H9 (cell line): ENCODE data around the gene CST3. TPM values are rescaled to one million over a fixed set of nuclear protein-coding genes. Genes with fewer than 3 reads are reported as not detected.

Experiments used
- DNase-seq: peaks from one replicate; pipeline ENCODE4 v3.0.0-alpha.2; 2017
- H2AFZ ChIP-seq: one replicate; pipeline ENCODE4 v1.6.1; 2013; ENCODE audit warnings: mild to moderate bottlenecking, low read length, control low read depth, moderate library complexity
- H2AK5ac ChIP-seq: 2 replicates; pipeline ENCODE4 v1.6.1; 2013; ENCODE audit warnings: low read length, control low read depth, mixed read lengths; ENCODE audit not compliant: insufficient read length
- H2BK120ac ChIP-seq: one replicate; pipeline ENCODE4 v1.6.1; 2013; ENCODE audit warnings: low read depth, mild to moderate bottlenecking, low read length, control low read depth, inconsistent platforms; ENCODE audit not compliant: poor library complexity, severe bottlenecking
- H2BK12ac ChIP-seq: 2 replicates; pipeline ENCODE4 v1.6.1; 2013; ENCODE audit warnings: low read length, control low read depth, mixed read lengths, low read depth; ENCODE audit not compliant: insufficient read length
- H2BK15ac ChIP-seq: 2 replicates; pipeline ENCODE4 v1.6.1; 2013; ENCODE audit warnings: low read depth, low read length, control low read depth
- H2BK20ac ChIP-seq: one replicate; pipeline ENCODE4 v1.6.1; 2013; ENCODE audit warnings: low read depth, mild to moderate bottlenecking, low read length, control low read depth, inconsistent platforms; ENCODE audit not compliant: poor library complexity, severe bottlenecking
- H2BK5ac ChIP-seq: 2 replicates; pipeline ENCODE4 v1.6.1; 2013; ENCODE audit warnings: low read length, control low read depth, mixed read lengths; ENCODE audit not compliant: insufficient read length
- H3K14ac ChIP-seq: 2 replicates; pipeline ENCODE4 v1.6.1; 2013; ENCODE audit warnings: low read length, control low read depth; ENCODE audit not compliant: insufficient read depth
- H3K18ac ChIP-seq: 2 replicates; pipeline ENCODE4 v1.6.1; 2013; ENCODE audit warnings: low read depth, mild to moderate bottlenecking, mixed read lengths, low read length, control low read depth; ENCODE audit not compliant: insufficient read length
- H3K23ac ChIP-seq: 2 replicates; pipeline ENCODE4 v1.6.1; 2013; ENCODE audit warnings: low read length, control low read depth, mixed read lengths, low read depth; ENCODE audit not compliant: insufficient read length
- H3K23me2 ChIP-seq: 2 replicates; pipeline ENCODE4 v1.6.1; 2013; ENCODE audit warnings: low read depth, mild to moderate bottlenecking, mixed read lengths, low read length, control low read depth; ENCODE audit not compliant: insufficient read length, poor library complexity, severe bottlenecking
- H3K27ac ChIP-seq: 2 replicates; pipeline ENCODE4 v1.5.1; 2013; ENCODE audit warnings: low read length, control low read depth, mixed read lengths, low read depth; ENCODE audit not compliant: insufficient read length
- H3K27me3 ChIP-seq: 2 replicates; pipeline ENCODE4 v1.6.1; 2013; ENCODE audit warnings: low read length, control low read depth, inconsistent platforms; ENCODE audit not compliant: insufficient read depth
- H3K4ac ChIP-seq: 2 replicates; pipeline ENCODE4 v1.6.1; 2013; ENCODE audit warnings: low read depth, mild to moderate bottlenecking, control low read depth, inconsistent platforms, low read length, moderate library complexity
- H3K4me1 ChIP-seq: 2 replicates; pipeline ENCODE4 v1.6.1; 2013; ENCODE audit warnings: low read length, control low read depth, inconsistent platforms; ENCODE audit not compliant: insufficient read depth
- H3K4me2 ChIP-seq: 2 replicates; pipeline ENCODE4 v1.6.1; 2013; ENCODE audit warnings: low read length, control low read depth, mixed read lengths; ENCODE audit not compliant: insufficient read length, insufficient read depth
- H3K56ac ChIP-seq: 2 replicates; pipeline ENCODE4 v1.6.1; 2013; ENCODE audit warnings: low read depth, mild to moderate bottlenecking, mixed read lengths, low read length, control low read depth; ENCODE audit not compliant: insufficient read length
- H3K79me1 ChIP-seq: 2 replicates; pipeline ENCODE4 v1.6.1; 2013; ENCODE audit warnings: low read depth, mild to moderate bottlenecking, moderate library complexity, low read length, control low read depth, inconsistent platforms; ENCODE audit not compliant: insufficient read depth, poor library complexity, severe bottlenecking
- H3K79me2 ChIP-seq: 2 replicates; pipeline ENCODE4 v1.6.1; 2013; ENCODE audit warnings: low read length, control low read depth, inconsistent platforms; ENCODE audit not compliant: insufficient read depth
- H3K9ac ChIP-seq: 2 replicates; pipeline ENCODE4 v1.6.1; 2013; ENCODE audit warnings: low read length, control low read depth, mixed read lengths; ENCODE audit not compliant: insufficient read length; ENCODE audit errors: extremely low read depth
- H3K9me3 ChIP-seq: one replicate; pipeline ENCODE4 v1.6.1; 2013; ENCODE audit warnings: low read depth, low read length, inconsistent platforms; ENCODE audit not compliant: control insufficient read depth
- H3T11ph ChIP-seq: one replicate; pipeline ENCODE4 v1.6.1; 2013; ENCODE audit warnings: mild to moderate bottlenecking, low read length, control low read depth, inconsistent platforms
- H4K20me1 ChIP-seq: one replicate; pipeline ENCODE4 v1.6.1; 2013; ENCODE audit not compliant: control insufficient read depth, insufficient read length, insufficient read depth
- H4K5ac ChIP-seq: 2 replicates; pipeline ENCODE4 v1.6.1; 2013; ENCODE audit warnings: low read depth, mild to moderate bottlenecking, mixed read lengths, low read length, control low read depth; ENCODE audit not compliant: insufficient read length
- H4K8ac ChIP-seq: replicated peaks from 2 replicates; pipeline ENCODE4 v1.6.1; 2013; ENCODE audit warnings: low read length, control low read depth, mixed read lengths, low read depth; ENCODE audit not compliant: insufficient read length
- H4K91ac ChIP-seq: 2 replicates; pipeline ENCODE4 v1.6.1; 2013; ENCODE audit warnings: low read depth, mild to moderate bottlenecking, moderate library complexity, mixed read lengths, low read length, control low read depth; ENCODE audit not compliant: insufficient read length
- H3K27ac Mint-ChIP-seq, 3 experiments: 2 replicates in 2 of 3; 3 replicates in 1 of 3; pipeline ENCODE4 v1.8.0; 2020 to 2021; ENCODE audit warnings: mixed read lengths in 3 of 3, mild to moderate bottlenecking in 1 of 3, moderate library complexity in 1 of 3
- H3K27me3 Mint-ChIP-seq: 2 replicates; pipeline ENCODE4 v1.8.0; 2021; ENCODE audit warnings: low read depth, mild to moderate bottlenecking, moderate library complexity, mixed read lengths
- H3K36me3 Mint-ChIP-seq, 3 experiments: 2 replicates in 2 of 3; 3 replicates in 1 of 3; pipeline ENCODE4 v1.8.0; 2020 to 2021; ENCODE audit warnings: low read depth in 3 of 3, mixed read lengths in 3 of 3; ENCODE audit not compliant: insufficient read depth in 1 of 3
- H3K4me1 Mint-ChIP-seq, 2 experiments: 2 replicates each; pipeline ENCODE4 v1.8.0; 2020; ENCODE audit warnings: mixed read lengths in 2 of 2
- H3K4me3 Mint-ChIP-seq, 2 experiments: 2 replicates in 1 of 2; 3 replicates in 1 of 2; pipeline ENCODE4 v1.8.0; 2020 to 2021; ENCODE audit warnings: mild to moderate bottlenecking in 2 of 2, mixed read lengths in 2 of 2, moderate library complexity in 1 of 2
- H3K9me3 Mint-ChIP-seq, 2 experiments: 2 replicates in 1 of 2; 3 replicates in 1 of 2; pipeline ENCODE4 v1.8.0; 2020; ENCODE audit warnings: mild to moderate bottlenecking in 2 of 2, mixed read lengths in 2 of 2, moderate library complexity in 1 of 2
- WGBS: extraction: QIAGEN DNeasy Blood & Tissue Kit; methylation state at CpG from one replicate; pipeline ENCODE4 v1.1.7; 2013; ENCODE audit warnings: missing lambda C conversion rate, low lambda C conversion rate, mixed read lengths; ENCODE audit not compliant: insufficient read length; ENCODE audit errors: extremely low coverage; 5-methylcytosine and 5-hydroxymethylcytosine counted together
- total RNA-seq: library from RNA; stranded (reverse); gene quantifications from 2 replicates; pipeline ENCODE4 v1.2.1, GENCODE V29; 2021
- TF ChIP-seq, protein P1 (sequence below): fragments of 200-600 bp; sonication (generic); conservative IDR thresholded peaks from 3 replicates; pipeline ENCODE4 v1.8.0; 2021; ENCODE audit warnings: antibody characterized with exemption, mild to moderate bottlenecking

The CST3 gene
- total RNA-seq, 1 experiment from 2014 or later: 77.2 TPM

DNA sequence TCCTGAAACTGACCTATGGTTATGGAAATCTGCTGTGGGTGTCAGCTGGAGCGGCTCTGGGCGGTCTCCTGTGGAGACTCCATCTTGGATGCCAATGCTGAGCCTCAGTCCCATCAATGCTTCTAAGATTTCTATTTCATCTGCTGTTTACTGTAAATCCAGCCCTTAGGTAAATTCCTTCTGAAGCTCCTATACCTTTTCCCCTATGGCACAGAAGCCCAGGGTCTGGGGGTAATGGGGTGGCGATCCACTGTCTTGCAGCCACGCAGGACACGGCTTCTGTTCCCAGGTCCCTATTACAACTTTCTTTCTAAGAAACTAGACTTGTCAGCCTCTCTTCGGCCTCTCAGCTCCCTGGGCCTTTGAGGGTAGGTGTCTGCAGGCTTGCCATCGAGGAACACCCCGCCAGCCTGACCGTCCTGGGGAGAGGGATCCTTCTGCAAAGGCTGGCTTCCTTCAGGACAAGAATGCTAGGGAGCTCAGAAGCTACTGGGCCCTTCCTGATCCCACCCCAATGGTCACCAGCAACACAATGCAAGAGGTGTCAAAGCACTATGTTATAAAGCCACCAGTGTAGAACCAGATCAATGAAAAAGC lies 6.4 kb downstream of the CST3 start:
- Histone ChIP-seq H4K91ac (no peak overlapping the region), H3K79me2 (no peaks in the 10 kb centered on the region), H4K8ac (no peak overlapping the region), H3K4me2 (no peak overlapping the region), H3K4me1 (no peaks in the 10 kb centered on the region), H3K79me1 (no peaks in the 10 kb centered on the region), H3K9ac (no peak overlapping the region), H2BK20ac (no peak overlapping the region), H3K9me3 (no peaks in the 10 kb centered on the region), H2AK5ac (no peak overlapping the region), H3K18ac (no peak overlapping the region), H3K23me2 (no peaks in the 10 kb centered on the region), H3K56ac (no peak overlapping the region), H3K14ac (no peak overlapping the region), H4K20me1 (no peaks in the 10 kb centered on the region), H3K27ac (no peak overlapping the region), H2AFZ (no peak overlapping the region), H4K5ac (no peak overlapping the region), H3K4ac (no peak overlapping the region), H2BK5ac (no peak overlapping the region), H2BK15ac (no peak overlapping the region), H3K27me3 (no peaks in the 10 kb centered on the region), H3K23ac (no peak overlapping the region), H2BK120ac (no peak overlapping the region), H3T11ph (no peak overlapping the region), H2BK12ac (no peak overlapping the region)
- no peak for DNase-seq
- peaks cover 17 to 28% of the 10 kb centered on the region in 2 experiments for H3K4me1 Mint-ChIP-seq
- H3K27me3 Mint-ChIP-seq: peaks cover 6% of the 10 kb centered on the region
- TF ChIP-seq, protein P1, sequence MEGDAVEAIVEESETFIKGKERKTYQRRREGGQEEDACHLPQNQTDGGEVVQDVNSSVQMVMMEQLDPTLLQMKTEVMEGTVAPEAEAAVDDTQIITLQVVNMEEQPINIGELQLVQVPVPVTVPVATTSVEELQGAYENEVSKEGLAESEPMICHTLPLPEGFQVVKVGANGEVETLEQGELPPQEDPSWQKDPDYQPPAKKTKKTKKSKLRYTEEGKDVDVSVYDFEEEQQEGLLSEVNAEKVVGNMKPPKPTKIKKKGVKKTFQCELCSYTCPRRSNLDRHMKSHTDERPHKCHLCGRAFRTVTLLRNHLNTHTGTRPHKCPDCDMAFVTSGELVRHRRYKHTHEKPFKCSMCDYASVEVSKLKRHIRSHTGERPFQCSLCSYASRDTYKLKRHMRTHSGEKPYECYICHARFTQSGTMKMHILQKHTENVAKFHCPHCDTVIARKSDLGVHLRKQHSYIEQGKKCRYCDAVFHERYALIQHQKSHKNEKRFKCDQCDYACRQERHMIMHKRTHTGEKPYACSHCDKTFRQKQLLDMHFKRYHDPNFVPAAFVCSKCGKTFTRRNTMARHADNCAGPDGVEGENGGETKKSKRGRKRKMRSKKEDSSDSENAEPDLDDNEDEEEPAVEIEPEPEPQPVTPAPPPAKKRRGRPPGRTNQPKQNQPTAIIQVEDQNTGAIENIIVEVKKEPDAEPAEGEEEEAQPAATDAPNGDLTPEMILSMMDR: no peak
- H3K36me3 Mint-ChIP-seq: peaks cover 0 to 12% (median 0%) of the 10 kb centered on the region in 3 experiments; a peak in 5 of 7 replicates
- H3K4me3 Mint-ChIP-seq: no peak overlapping the region
- H3K27ac Mint-ChIP-seq: no peak overlapping the region; a peak in 1 of 7 replicates
- peaks cover 0 to 3% of the 10 kb centered on the region in 2 experiments; a peak in 1 of 5 replicates for H3K9me3 Mint-ChIP-seq
- WGBS: no CpG with 5 or more reads among the region's 9 CpGs
